HepG2 (cell line): ENCODE measurements around the gene TNNT3. TPM values are rescaled to one million over a fixed set of nuclear protein-coding genes. Genes with fewer than 3 reads are reported as not detected.

Experiments
- ATAC-seq: fragments of 200-7000 bp; cut with Tn5 transposase; 3 replicates; pipeline ENCODE4 v1.9.1; 2020; ENCODE audit warnings: mild to moderate bottlenecking, moderate library complexity
- BruUV-seq: library from RNA; stranded (reverse); fragments of 400-500 nt; replicated peaks from 2 replicates; lab custom pipeline; 2021; lab: Mats Ljungman, UMichigan
- CTCF ChIA-PET: fragments of 300-600 bp; formaldehyde crosslinking; extraction: SDS; loops from one replicate; lab custom pipeline; 2021; ENCODE audit warnings: low total read pairs, inconsistent platforms, low intra/inter-chr PET ratio; lab: Yijun Ruan, JAX
- POLR2A ChIA-PET: fragments of 350-600 bp; sonication (Branson Sonifier 250); formaldehyde crosslinking; loops from one replicate; lab custom pipeline; 2020; ENCODE audit warnings: antibody characterized with exemption, inconsistent platforms; lab: Yijun Ruan, JAX
- DNase-seq: peaks from one replicate; pipeline ENCODE4 v3.0.0-alpha.2; 2015; ENCODE audit warnings: low spot score
- FAIRE-seq: peaks from 3 replicates; lab custom pipeline; 2011; peaks lifted over from hg19 to GRCh38; lab: Jason Lieb, UNC
- H2AFZ ChIP-seq: one replicate; pipeline ENCODE4 v1.6.1; 2011; ENCODE audit warnings: low read length, inconsistent platforms
- H3K27ac ChIP-seq: fragments of 300-600 bp; 3 replicates; pipeline ENCODE4 v1.8.0; 2011; ENCODE audit warnings: mixed run types, mild to moderate bottlenecking, mixed read lengths, low read length, inconsistent platforms; ENCODE audit not compliant: insufficient read depth; ENCODE audit errors: extremely low read length
- H3K27me3 ChIP-seq, 2 experiments: fragments of 200-600 bp in 1 of 2; 2 replicates in 1 of 2; 3 replicates in 1 of 2; pipeline versions ENCODE4 v1.6.0 to v1.8.0; 2011; ENCODE audit warnings: low read length in 2 of 2, mild to moderate bottlenecking in 2 of 2, moderate library complexity in 2 of 2, inconsistent platforms in 1 of 2; ENCODE audit not compliant: insufficient read depth in 2 of 2, control insufficient read depth in 1 of 2
- H3K36me3 ChIP-seq, 2 experiments: fragments of 200-600 bp in 1 of 2; replicated peaks in 1 of 2; 2 replicates in 1 of 2; 3 replicates in 1 of 2; pipeline versions ENCODE4 v1.5.1 to v1.8.0; 2011; ENCODE audit warnings: low read length in 2 of 2, inconsistent platforms in 1 of 2; ENCODE audit not compliant: insufficient read depth in 2 of 2, control insufficient read depth in 1 of 2
- H3K4me1 ChIP-seq: 2 replicates; pipeline ENCODE4 v1.5.1; 2012; ENCODE audit warnings: low read length, inconsistent platforms; ENCODE audit not compliant: insufficient read depth
- H3K4me2 ChIP-seq: 2 replicates; pipeline ENCODE4 v1.6.0; 2011; ENCODE audit warnings: low read depth, low read length, inconsistent platforms
- H3K4me3 ChIP-seq, 3 experiments: fragments of 200-600 bp in 1 of 3; sonication (generic), shearing (Covaris generic) in 1 of 3; replicated peaks in 1 of 3; 2 replicates each; pipeline ENCODE4 v1.5.1; 2011 to 2016; ENCODE audit warnings: low read length in 3 of 3, inconsistent platforms in 2 of 3, low read depth in 2 of 3, mild to moderate bottlenecking in 2 of 3, control low read depth in 1 of 3, mixed read lengths in 1 of 3; ENCODE audit not compliant: insufficient read depth in 1 of 3
- H3K79me2 ChIP-seq: one replicate; pipeline ENCODE4 v1.6.1; 2011; ENCODE audit warnings: low read length, inconsistent platforms; ENCODE audit not compliant: insufficient read depth
- H3K9ac ChIP-seq: 2 replicates; pipeline ENCODE4 v1.6.0; 2011; ENCODE audit warnings: mild to moderate bottlenecking, low read depth, low read length, inconsistent platforms; ENCODE audit not compliant: insufficient read depth
- H3K9me3 ChIP-seq: 2 replicates; pipeline ENCODE4 v1.5.1; 2012; ENCODE audit warnings: mild to moderate bottlenecking, low read length
- H4K20me1 ChIP-seq: 2 replicates; pipeline ENCODE4 v1.6.0; 2011; ENCODE audit warnings: inconsistent platforms, mild to moderate bottlenecking, low read length, moderate library complexity; ENCODE audit not compliant: insufficient read depth
- GATAD1 ChIP-seq: IDR thresholded peaks from 2 replicates; pipeline ENCODE4 v1.6.1; 2016; ENCODE audit warnings: missing genetic modification reagents, missing compliant biosample characterization
- ISX ChIP-seq: sonication (generic); formaldehyde crosslinking; conservative IDR thresholded peaks from 2 replicates; pipeline ENCODE4 v1.5.0; 2020; ENCODE audit warnings: missing genetic modification reagents
- NFATC3 ChIP-seq: sonication (generic); formaldehyde crosslinking; IDR thresholded peaks from 2 replicates; pipeline ENCODE4 v1.5.1; 2020; ENCODE audit warnings: mild to moderate bottlenecking, missing genetic modification reagents
- RELA ChIP-seq: sonication (generic); formaldehyde crosslinking; IDR thresholded peaks from 2 replicates; pipeline ENCODE4 v1.4.0; 2020; ENCODE audit warnings: missing genetic modification reagents
- TBL1XR1 ChIP-seq: fragments of 150-350 bp; IDR thresholded peaks from 2 replicates; pipeline ENCODE4 v1.6.1; 2014; ENCODE audit warnings: borderline replicate concordance, low read length; ENCODE audit not compliant: partially characterized antibody
- TEAD3 ChIP-seq: optimal IDR thresholded peaks from 2 replicates; pipeline ENCODE3; 2016; ENCODE audit warnings: borderline replicate concordance
- ZNF34 ChIP-seq: sonication (generic); formaldehyde crosslinking; IDR thresholded peaks from 2 replicates; pipeline ENCODE4 v1.4.0; 2020; ENCODE audit warnings: mild to moderate bottlenecking, missing genetic modification reagents, borderline replicate concordance
- WGBS: methylation state at CpG from one replicate; pipeline ENCODE4 v1.1.6; 2017; ENCODE audit warnings: low lambda C conversion rate; 5-methylcytosine and 5-hydroxymethylcytosine counted together
- in situ Hi-C: cut with HindIII; loops from 2 replicates; pipeline ENCODE4 v1.10.0; 2017; ENCODE audit warnings: low pct_unique_long_range_greater_than_20kb; ENCODE audit not compliant: extremely low pct_ligation_motif_present
- intact Hi-C: fragments of 100-400 bp; cut with micrococcal nuclease; formaldehyde crosslinking; loops from one replicate; pipeline ENCODE4 v1.10.0; 2022; ENCODE audit not compliant: unreplicated experiment
- polyA plus RNA-seq, 8 experiments: library from polyadenylated mRNA; depleted of rRNA in 3 of 8; stranded (reverse) in 7 of 8; unstranded in 1 of 8; fragments of >200 nt; fragmentation: Illumina TruSeq in 4 of 8; extraction: Trizol in 4 of 8; gene quantifications; 2 replicates each; pipeline versions ENCODE4 v1.2.1 to v1.2.3, GENCODE V29; 2011 to 2016; ENCODE audit warnings: low read depth in 4 of 8, missing spikeins in 1 of 8, mixed read lengths in 1 of 8; ENCODE audit not compliant: insufficient read depth in 1 of 8
- total RNA-seq, 5 experiments: library from RNA; depleted of rRNA; stranded (reverse); fragments of >200 nt; fragmentation: Illumina TruSeq; extraction: Trizol; gene quantifications; 2 replicates each; pipeline ENCODE4 v1.2.3, GENCODE V29; 2016; ENCODE audit warnings: low read depth in 1 of 5
- TF ChIP-seq, protein P1 (sequence below): sonication (generic); formaldehyde crosslinking; IDR thresholded peaks from 2 replicates; pipeline ENCODE4 v1.5.0; 2020; ENCODE audit warnings: mild to moderate bottlenecking, missing genetic modification reagents, borderline replicate concordance
- TF ChIP-seq, protein P2 (sequence below): sonication (generic); formaldehyde crosslinking; IDR thresholded peaks from 2 replicates; pipeline ENCODE4 v1.4.0; 2020; ENCODE audit warnings: missing genetic modification reagents; ENCODE audit errors: not compliant biosample characterization
- TF ChIP-seq, protein P3 (sequence below): sonication (generic); formaldehyde crosslinking; IDR thresholded peaks from 2 replicates; pipeline ENCODE4 v1.8.1; 2023; ENCODE audit warnings: missing genetic modification reagents, inconsistent platforms, borderline replicate concordance

The TNNT3 gene
- total and polyA plus RNA-seq, 2 of the 13 experiments (the other 11 are each of a cell fraction or from before 2014, with no cell fraction given): not detected

DNA sequence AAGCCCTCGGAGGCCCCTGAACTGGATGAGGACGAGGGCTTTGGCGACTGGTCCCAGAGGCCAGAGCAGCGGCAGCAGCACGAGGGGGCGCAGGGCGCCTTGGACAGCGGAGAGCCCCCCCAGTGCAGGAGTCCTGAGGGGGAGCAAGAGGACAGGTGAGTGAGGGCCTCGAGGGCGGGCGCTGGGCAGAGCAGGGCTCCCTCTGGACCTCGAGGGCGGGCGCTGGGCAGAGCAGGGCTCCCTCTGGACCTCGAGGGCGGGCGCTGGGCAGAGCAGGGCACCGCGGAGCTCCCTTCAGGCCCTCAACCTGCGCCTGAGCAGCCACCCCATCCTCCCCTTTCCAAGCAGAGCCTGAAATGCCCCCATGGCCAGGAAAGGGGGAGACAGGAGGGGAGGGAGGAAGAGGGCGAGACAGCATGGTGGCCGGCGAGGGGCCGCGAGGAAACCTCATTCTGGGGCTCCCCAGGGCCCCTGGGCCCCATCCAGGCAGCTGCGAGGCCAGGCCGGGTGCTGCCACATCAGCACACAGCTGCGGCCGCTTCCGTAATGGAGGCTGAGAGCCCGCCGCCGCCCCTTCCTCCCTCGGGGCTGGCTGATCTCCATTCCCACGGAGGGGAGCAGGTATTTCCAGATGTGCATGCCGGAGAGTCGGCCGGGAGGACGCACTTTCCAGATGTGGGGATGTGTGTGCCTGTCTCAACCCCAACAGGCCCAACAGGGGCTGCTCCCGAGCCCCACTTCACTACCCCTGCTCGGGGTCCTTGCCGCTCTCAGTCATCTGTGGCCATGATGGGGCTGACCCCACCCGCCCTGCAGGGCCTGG is 37.9 kb upstream of the TNNT3 start:
- BruUV-seq: no TSS peak
- no peak overlapping the region for H3K9ac ChIP-seq
- TF ChIP-seq ISX (CRISPR knock-in tag) (no peak), NFATC3 (CRISPR knock-in tag) (no peak), TEAD3 (no peak), RELA (CRISPR knock-in tag) (no peak), GATAD1 (CRISPR knock-in tag) (no peak), ZNF34 (CRISPR knock-in tag) (no peak), TBL1XR1 (no peak)
- TF ChIP-seq, protein P1, sequence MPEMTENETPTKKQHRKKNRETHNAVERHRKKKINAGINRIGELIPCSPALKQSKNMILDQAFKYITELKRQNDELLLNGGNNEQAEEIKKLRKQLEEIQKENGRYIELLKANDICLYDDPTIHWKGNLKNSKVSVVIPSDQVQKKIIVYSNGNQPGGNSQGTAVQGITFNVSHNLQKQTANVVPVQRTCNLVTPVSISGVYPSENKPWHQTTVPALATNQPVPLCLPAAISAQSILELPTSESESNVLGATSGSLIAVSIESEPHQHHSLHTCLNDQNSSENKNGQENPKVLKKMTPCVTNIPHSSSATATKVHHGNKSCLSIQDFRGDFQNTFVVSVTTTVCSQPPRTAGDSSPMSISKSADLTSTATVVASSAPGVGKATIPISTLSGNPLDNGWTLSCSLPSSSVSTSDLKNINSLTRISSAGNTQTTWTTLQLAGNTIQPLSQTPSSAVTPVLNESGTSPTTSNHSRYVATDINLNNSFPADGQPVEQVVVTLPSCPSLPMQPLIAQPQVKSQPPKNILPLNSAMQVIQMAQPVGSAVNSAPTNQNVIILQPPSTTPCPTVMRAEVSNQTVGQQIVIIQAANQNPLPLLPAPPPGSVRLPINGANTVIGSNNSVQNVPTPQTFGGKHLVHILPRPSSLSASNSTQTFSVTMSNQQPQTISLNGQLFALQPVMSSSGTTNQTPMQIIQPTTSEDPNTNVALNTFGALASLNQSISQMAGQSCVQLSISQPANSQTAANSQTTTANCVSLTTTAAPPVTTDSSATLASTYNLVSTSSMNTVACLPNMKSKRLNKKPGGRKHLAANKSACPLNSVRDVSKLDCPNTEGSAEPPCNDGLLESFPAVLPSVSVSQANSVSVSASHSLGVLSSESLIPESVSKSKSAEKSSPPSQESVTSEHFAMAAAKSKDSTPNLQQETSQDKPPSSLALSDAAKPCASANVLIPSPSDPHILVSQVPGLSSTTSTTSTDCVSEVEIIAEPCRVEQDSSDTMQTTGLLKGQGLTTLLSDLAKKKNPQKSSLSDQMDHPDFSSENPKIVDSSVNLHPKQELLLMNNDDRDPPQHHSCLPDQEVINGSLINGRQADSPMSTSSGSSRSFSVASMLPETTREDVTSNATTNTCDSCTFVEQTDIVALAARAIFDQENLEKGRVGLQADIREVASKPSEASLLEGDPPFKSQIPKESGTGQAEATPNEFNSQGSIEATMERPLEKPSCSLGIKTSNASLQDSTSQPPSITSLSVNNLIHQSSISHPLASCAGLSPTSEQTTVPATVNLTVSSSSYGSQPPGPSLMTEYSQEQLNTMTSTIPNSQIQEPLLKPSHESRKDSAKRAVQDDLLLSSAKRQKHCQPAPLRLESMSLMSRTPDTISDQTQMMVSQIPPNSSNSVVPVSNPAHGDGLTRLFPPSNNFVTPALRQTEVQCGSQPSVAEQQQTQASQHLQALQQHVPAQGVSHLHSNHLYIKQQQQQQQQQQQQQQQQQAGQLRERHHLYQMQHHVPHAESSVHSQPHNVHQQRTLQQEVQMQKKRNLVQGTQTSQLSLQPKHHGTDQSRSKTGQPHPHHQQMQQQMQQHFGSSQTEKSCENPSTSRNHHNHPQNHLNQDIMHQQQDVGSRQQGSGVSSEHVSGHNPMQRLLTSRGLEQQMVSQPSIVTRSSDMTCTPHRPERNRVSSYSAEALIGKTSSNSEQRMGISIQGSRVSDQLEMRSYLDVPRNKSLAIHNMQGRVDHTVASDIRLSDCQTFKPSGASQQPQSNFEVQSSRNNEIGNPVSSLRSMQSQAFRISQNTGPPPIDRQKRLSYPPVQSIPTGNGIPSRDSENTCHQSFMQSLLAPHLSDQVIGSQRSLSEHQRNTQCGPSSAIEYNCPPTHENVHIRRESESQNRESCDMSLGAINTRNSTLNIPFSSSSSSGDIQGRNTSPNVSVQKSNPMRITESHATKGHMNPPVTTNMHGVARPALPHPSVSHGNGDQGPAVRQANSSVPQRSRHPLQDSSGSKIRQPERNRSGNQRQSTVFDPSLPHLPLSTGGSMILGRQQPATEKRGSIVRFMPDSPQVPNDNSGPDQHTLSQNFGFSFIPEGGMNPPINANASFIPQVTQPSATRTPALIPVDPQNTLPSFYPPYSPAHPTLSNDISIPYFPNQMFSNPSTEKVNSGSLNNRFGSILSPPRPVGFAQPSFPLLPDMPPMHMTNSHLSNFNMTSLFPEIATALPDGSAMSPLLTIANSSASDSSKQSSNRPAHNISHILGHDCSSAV: no peak
- TF ChIP-seq, protein P2, sequence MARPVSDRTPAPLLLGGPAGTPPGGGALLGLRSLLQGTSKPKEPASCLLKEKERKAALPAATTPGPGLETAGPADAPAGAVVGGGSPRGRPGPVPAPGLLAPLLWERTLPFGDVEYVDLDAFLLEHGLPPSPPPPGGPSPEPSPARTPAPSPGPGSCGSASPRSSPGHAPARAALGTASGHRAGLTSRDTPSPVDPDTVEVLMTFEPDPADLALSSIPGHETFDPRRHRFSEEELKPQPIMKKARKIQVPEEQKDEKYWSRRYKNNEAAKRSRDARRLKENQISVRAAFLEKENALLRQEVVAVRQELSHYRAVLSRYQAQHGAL (CRISPR knock-in tag): no peak
- TF ChIP-seq, protein P3, sequence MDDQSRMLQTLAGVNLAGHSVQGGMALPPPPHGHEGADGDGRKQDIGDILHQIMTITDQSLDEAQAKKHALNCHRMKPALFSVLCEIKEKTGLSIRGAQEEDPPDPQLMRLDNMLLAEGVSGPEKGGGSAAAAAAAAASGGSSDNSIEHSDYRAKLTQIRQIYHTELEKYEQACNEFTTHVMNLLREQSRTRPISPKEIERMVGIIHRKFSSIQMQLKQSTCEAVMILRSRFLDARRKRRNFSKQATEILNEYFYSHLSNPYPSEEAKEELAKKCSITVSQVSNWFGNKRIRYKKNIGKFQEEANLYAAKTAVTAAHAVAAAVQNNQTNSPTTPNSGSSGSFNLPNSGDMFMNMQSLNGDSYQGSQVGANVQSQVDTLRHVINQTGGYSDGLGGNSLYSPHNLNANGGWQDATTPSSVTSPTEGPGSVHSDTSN (CRISPR knock-in tag): no peak

More for the DNA sequence above, 37.9 kb upstream of the TNNT3 start:
- intact Hi-C loops (loop anchor here (1.0 to 5.0 kb wide), 2 partner anchors 269 to 471 kb away; no protein-coding TSS in a partner anchor), in situ Hi-C loops (loop anchor here (5.0 kb wide), 1 partner anchor 271 kb away; no protein-coding TSS in a partner anchor)
- Histone ChIP-seq H3K27me3 (peaks cover 6 to 57% of the 10 kb centered on the region in 2 experiments; a peak in 4 of 5 replicates), H3K27ac (no peak overlapping the region), H3K4me3 (no peak overlapping the region), H3K36me3 (no peaks in the 10 kb centered on the region), H3K4me1 (peaks cover 27% of the 10 kb centered on the region), H3K79me2 (no peaks in the 10 kb centered on the region), H2AFZ (no peak overlapping the region), H4K20me1 (no peaks in the 10 kb centered on the region), H3K4me2 (no peak overlapping the region), H3K9me3 (no peaks in the 10 kb centered on the region)
- ATAC-seq (peak; percentile 5), FAIRE-seq (no peak), DNase-seq (no peak)
- ChIA-PET CTCF (interaction anchor here (7.1 kb wide), 1 partner anchor 270 kb away, joined by 108 read pairs; no protein-coding TSS in a partner anchor), POLR2A (interaction anchor here (0.8 to 1.5 kb wide), 4 partner anchors 107 to 519 kb away, joined by 3 to 21 read pairs (median 5); partner anchors contain the start of gene TSSC4)
- WGBS: 26% methylated on average over 28 of the region's 43 CpGs
